SK-N-DZ (cell line): ENCODE results near the gene BTBD9.

ENCODE experiments used
- DNase-seq: peaks from one replicate; pipeline ENCODE4 v3.0.0-alpha.2; 2015; ENCODE audit warnings: low spot score

The BTBD9 gene

GRCh38 chr6:38164671-38165108, 475.0 kb downstream of the BTBD9 start:
- no peak for DNase-seq

DNA sequence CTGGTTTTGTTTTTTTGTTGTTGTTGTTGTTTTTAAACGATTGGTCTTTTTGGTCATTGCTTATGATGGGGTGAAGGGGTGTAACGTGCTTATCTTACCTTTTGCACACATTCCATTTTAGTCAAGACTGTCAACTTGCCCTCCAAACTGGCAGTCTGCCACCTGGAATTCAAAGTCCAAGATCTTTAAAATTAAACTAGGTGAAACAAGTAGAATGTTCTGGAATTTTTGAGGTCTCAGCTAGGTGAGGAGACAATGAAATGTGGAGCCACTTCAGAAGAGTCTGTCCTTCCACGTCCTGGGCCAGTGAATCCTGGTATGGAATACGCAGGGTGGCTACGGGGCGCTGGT, 475.6 kb downstream of the BTBD9 start:
- DNase-seq, result no peak

GRCh38 chr6:38163186-38164130, 476.3 kb downstream of the BTBD9 start:
- DNase-seq, result no peak

DNA sequence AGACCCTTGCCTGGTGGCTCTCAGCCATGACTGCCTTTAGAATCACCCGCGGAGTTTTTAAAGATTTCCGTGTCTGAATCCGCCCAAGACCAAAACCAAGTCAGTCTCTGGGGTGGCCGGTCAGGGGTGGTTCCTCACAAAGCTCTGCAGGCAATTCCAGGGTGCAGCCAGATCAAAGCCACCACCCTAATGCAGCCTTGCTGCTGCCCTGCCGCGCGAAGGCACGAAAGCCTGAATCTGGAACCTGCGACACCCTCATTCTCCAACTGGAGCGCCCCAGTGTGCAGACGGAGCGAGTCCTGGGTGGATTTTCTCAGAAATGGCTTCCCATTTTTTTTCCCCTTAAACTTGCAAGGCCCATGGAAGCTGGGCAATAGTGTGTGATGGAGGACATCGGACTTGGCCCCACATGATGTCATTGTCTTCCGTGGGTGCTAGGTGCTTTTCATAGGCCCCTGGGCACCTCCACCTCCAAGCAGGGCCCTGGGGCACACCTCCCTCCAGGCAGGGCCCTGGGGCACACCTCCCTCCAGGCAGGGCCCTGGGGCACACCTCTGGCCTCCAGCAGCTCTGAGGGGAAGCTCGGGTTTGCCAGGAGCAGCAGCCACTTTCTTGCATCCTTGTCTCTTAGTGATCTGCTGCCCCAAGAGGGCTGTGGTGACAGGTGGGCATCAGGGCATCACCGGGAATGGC, 477.1 kb downstream of the BTBD9 start:
- DNase-seq, result no peak

DNA sequence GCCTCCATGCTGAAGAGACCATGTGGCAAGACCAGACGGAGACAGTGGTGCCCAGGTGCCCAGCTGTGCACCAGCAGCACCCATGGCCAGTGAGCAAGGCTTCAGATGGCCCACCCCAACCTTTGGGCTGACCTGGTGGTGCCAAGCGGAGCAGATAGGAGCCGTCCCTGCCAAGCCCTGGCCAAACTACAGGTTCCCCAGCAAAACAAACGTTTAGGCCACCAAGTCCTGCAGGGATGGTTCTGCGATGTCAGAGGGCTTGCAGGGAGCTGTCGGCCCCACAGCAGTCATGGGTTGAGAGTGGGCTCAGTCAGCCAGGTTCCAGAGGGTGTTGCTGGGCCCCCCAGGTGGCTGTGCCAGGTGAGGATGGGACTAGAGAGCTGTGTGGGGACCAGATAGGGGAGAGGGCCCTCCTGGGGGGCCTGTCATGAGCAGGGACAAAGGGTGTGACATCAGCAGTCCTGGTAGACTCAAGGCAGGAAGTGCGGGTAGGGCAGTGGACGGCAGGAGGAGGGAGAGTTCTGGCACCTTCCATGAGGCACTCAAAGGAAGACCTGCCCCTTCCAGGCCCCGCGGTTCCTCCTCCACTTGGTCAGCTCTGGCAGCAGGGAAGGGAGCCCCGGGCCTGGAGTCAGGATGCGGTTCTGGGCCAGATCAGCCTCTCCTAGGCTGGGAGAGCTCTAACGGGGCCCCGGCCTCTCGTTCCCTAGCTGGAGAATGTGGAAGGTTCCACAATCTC, 477.8 kb downstream of the BTBD9 start:
- DNase-seq, result no peak

GRCh38 chr6:38161331-38161730, 478.4 kb downstream of the BTBD9 start:
- DNase-seq, result no peak

GRCh38 chr6:38160831-38161230, 478.9 kb downstream of the BTBD9 start:
- no peak for DNase-seq

- DNase-seq, result no peak
Observed at GRCh38 chr6:38159596-38159995, 480.1 kb downstream of the BTBD9 start.

- no peak for DNase-seq
Observed at GRCh38 chr6:38158762-38159350, 480.9 kb downstream of the BTBD9 start.

- DNase-seq, result no peak
Observed at GRCh38 chr6:38157905-38158304, 481.8 kb downstream of the BTBD9 start.

DNA sequence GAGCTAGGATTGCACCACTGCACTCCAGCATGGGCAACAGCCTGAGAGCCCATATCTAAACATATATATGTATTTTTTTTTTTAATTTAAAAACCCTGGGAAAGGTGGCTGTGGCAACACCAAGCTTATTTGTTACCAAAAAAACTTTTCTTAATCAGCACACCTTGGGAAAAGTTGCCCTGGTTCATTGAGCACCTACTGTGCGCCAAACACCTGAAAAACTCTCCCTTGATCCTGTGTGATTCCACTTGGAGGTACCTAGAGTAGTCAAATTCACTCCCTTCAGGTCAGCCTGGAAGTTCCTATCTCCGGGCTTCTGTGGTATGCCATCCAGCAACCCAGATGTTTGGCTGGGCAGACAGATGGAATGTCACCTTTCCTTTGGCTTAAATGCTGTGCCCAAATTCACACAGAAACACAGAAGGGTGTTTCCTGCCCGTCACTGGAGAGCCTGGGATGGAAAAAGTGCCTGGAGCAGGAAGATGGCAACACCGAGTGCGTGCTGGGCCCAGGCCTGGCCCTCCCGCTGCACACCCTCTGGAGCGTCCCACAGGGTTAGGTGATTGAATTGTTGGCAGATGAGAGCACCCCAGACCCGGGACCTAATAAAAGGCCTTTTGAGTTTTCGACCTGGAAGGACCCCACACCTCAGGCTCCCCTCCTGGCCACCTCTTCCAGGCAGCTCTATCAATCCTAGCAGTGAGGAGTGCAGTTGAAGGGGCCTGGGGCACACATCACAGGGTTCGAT, 482.7 kb downstream of the BTBD9 start:
- no peak for DNase-seq

- no peak for DNase-seq
Observed at GRCh38 chr6:38155621-38156204, 484.0 kb downstream of the BTBD9 start.

DNA sequence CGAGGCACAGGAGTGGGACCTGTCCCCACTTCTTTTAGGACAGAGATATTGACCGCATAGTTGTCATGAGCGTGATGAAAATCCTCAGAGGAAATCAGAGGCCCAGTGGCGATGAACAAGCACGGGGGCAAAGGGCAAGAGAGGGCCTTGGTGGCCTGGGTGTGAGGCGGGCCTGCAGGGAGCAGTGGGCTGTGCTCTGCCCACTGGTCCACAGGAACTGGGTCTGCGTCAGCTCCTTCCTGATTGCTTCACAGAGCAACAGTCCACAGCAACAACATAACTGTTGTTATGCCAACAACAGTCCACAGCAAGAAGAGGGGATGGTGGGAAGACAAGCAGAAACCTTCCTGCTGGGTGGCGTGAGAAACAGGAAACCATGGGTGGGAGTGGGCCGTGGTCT, 484.6 kb downstream of the BTBD9 start:
- DNase-seq, result no peak

DNA sequence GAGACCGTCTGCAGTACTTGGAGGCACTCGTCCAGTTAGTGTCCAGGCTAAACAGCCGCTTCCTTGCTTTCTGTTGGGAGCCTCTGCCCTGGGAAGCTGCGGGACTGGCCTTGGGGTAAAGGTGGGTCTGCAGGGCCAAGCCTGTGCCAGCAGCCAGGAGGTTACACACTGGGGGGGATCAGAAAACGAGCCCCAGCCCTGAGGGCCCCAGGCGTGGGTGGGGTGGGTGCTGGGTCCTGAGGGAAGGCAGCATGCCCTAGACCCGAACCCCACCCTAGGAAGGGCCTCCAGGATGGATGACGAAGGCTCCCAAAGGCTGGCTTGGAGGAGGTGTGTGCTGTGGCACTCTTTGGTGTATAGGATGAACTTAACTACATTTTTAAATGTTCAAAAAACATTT, 485.0 kb downstream of the BTBD9 start:
- DNase-seq, result no peak

DNA sequence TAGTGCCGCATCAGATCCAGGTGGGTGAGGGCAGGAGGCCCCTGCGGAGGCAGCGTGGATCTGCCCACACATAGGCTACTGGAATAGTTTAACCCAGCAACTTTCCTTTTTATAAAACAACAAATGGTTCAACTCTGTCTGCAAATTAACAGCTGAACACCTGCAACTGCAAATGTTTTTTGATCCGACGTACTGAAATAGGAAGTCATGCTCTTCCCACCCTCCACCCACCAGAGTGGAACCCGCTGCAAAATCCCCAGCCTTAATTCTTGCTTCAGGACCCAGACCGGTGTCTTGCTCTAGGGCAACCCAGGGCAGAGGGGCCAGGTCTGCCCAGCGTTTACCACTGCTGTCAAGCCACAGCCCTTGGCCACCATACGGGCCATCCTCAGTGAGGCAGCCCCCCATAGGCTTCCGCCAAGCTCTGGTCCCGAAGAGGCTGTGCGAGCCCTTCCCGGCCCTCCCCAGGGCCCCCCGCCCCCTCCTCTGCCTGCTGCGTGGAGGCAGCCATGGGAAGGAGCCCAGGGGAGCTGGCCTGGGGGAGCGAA, 485.9 kb downstream of the BTBD9 start:
- DNase-seq, result no peak

DNA sequence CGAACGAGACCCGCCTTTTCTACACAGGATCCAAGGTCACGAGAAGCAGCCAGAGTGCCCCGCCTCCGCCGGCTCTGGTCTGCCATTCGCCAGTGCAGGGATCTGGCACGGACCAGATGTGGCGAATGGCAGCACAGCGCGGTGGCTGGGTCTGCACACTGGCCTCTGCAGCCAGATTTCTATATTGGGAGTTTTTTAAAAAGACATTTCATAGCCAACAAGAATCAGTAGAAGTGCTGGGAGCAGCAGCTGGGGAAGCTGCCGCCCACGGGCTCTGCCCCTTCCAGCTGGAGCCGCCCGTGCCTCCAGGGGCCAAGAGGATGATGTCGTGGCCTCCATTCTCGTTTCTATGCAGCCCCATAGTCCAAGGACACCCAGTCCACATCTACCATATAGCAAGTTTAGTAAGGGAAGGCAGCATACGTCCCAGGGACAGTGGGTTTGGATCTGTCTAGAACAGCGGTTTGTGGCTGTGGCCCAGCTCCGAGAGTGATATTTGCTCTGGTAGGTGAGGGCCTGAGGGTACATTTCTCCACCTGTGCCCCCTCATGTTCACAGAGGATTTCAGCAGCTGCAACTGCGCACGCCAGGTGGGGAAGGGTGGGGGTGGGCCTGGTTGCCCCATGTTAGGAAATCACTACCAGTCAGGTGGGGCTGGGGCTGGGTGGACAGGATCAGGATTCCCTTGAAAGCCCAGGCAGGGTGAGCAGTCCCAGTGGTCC, 486.5 kb downstream of the BTBD9 start:
- DNase-seq, result no peak

- DNase-seq, result no peak
Observed at GRCh38 chr6:38152620-38153019, 487.1 kb downstream of the BTBD9 start.

DNA sequence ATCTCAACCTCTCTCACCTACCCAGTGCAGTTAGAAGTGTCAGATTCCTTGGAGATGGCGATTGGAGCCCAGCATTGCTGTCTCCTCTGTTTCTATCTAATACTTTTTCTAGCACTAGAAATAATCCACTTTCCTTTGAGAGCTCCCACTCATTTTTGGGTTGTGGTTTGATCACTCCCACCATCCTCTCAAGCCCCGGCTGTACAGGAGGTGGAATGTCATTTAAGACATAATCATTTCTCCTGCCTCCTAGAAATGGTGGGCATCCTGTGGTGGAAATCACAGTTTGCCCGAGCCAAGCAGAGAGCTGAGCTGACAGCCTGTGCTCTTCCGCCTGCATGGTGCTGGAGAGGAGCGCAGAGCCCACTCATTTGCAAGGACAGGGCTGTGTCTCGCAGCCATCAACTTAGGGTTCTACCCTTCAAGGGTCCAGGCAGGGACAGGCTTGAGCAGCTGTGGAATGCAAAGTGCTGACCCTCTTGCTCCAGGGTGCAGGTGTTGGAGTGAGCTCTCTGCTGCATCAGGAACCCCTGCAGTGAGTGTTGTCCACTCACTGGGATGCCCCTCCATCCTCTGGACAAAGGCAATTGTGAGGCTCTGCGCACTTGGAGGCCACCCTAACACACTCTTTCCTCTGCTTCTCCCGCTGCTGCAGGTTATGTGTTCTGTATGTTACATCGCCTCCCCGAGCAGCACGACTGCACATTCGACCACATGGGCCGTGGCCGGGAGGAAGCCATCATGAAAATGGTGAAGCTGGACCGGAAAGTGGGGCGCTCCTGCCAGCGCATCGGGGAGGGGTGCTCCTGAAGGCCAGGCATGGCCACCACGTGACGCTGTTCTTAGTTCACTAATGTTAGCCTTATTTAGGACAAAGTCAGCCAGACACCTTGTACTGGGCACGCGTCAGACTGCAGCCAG, 487.9 kb downstream of the BTBD9 start:
- no peak for DNase-seq
